Skin epidermis (tissue), 12 donors: ENCODE data around the gene GSDME.

Source experiments
- H3K27ac ChIP-seq, 21 experiments: fragments of 200-600 bp; sonication (generic) in 11 of 21; one replicate each; pipeline ENCODE4 v1.5.0; 2020; ENCODE audit warnings: mild to moderate bottlenecking in 3 of 21, inconsistent platforms in 2 of 21, moderate library complexity in 2 of 21
- H3K4me3 ChIP-seq, 7 experiments: fragments of 200-600 bp; sonication (generic) in 2 of 7; one replicate each; pipeline ENCODE4 v1.5.0; 2020; ENCODE audit warnings: inconsistent platforms in 2 of 7, mild to moderate bottlenecking in 2 of 7, moderate library complexity in 1 of 7

GSDME gene

GRCh38 chr7:24669971-24670591 is 87.2 kb downstream of the GSDME start:
- Histone ChIP-seq H3K4me3 (no peak overlapping the region), H3K27ac (no peak overlapping the region)

- Histone ChIP-seq H3K27ac (no peak overlapping the region), H3K4me3 (no peak overlapping the region)
Measured at GRCh38 chr7:24668927-24669635, 88.2 kb downstream of the GSDME start.

GRCh38 chr7:24665564-24666294 is 91.5 kb downstream of the GSDME start:
- H3K4me3 ChIP-seq: no peak overlapping the region
- no peak overlapping the region for H3K27ac ChIP-seq

- H3K27ac ChIP-seq: no peak overlapping the region
- H3K4me3 ChIP-seq: no peak overlapping the region
Measured at GRCh38 chr7:24660546-24660945, 96.7 kb downstream of the GSDME start.

GRCh38 chr7:24659505-24659904 is 97.8 kb downstream of the GSDME start:
- H3K27ac ChIP-seq: no peak overlapping the region
- no peak overlapping the region for H3K4me3 ChIP-seq

GRCh38 chr7:24657980-24658379 is 99.3 kb downstream of the GSDME start:
- H3K4me3 ChIP-seq: no peak overlapping the region

GRCh38 chr7:24656608-24657007 is 100.7 kb downstream of the GSDME start:
- H3K4me3 ChIP-seq: no peak overlapping the region
- H3K27ac ChIP-seq: no peak overlapping the region

More at GRCh38 chr7:24657980-24658379, 99.3 kb downstream of the GSDME start:
- H3K27ac ChIP-seq: no peak overlapping the region

GRCh38 chr7:24654305-24654704 is 103.0 kb downstream of the GSDME start:
- Histone ChIP-seq H3K4me3 (no peak overlapping the region), H3K27ac (no peak overlapping the region)

- Histone ChIP-seq H3K4me3 (no peak overlapping the region), H3K27ac (peak overlapping the region in 4 of 21 experiments; percentile 37 to 62 (median 50))
Measured at GRCh38 chr7:24653316-24654085, 103.8 kb downstream of the GSDME start.

GRCh38 chr7:24652251-24652939 is 104.9 kb downstream of the GSDME start:
- no peak overlapping the region for H3K4me3 ChIP-seq
- no peak overlapping the region for H3K27ac ChIP-seq
